GM10266 (cell line): ENCODE measurements around the gene C21orf91.
A peak's percentile ranks its signal among the peaks of the same experiment; 100 is the strongest.

Source experiments
- DNase-seq: peaks from one replicate; pipeline ENCODE4 v3.0.0; 2012; ENCODE audit errors: extremely low spot score
- CTCF ChIP-seq: IDR thresholded peaks from 2 replicates; pipeline ENCODE4 v1.5.1; 2012; ENCODE audit warnings: mild to moderate bottlenecking, low read depth; ENCODE audit not compliant: control insufficient read depth, insufficient read depth; ENCODE audit errors: missing control alignments

Gene C21orf91

GRCh38 chr21:17793246-17794123 is 25.7 kb downstream of the C21orf91 start:
- TF ChIP-seq CTCF = no peak
- no peak for DNase-seq

DNA sequence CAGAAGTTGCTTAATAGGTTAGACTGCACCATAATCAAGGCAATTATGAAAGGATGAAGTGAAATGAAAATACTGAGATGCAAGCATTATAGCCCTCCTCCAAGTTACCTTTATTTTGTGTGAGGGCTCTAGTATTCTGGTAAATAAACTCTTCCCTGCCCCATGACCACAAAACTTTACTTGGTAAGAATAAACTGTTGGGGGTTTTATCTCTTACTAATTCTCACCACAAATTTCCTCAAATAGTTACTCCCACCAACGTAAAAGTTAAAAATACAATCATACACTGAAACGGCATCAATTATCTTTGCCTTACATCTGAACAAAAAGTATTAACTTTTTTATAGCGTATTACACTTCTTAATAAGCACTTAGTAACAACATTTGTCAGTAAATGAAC is 29.5 kb downstream of the C21orf91 start:
- DNase-seq = no peak
- no peak for TF ChIP-seq CTCF

GRCh38 chr21:17789069-17789468 is 30.1 kb downstream of the C21orf91 start:
- DNase-seq = no peak

GRCh38 chr21:17786851-17787181 is 32.3 kb downstream of the C21orf91 start:
- no peak for TF ChIP-seq CTCF
- no peak for DNase-seq

More at GRCh38 chr21:17789069-17789468, 30.1 kb downstream of the C21orf91 start:
- no peak for TF ChIP-seq CTCF

- no peak for TF ChIP-seq CTCF
- no peak for DNase-seq
Measured at GRCh38 chr21:17786071-17786850, 32.9 kb downstream of the C21orf91 start.

DNA sequence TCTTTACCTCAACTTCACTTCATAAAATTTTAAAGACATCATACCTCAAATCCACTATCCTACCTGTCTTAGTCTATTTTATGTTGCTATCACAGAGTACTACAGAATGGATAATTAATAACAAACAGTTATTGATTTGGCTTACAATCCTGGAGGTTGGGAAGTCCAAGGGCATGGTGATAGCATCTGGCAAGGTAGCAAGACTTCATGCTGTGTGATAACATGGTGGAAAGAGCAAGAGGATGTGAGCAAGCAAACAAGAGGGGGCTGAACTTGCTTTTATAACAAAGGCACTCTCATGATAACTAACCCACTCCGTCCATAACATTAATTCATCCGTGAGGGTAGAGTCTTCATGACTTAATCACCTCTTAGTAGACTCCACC is 33.8 kb downstream of the C21orf91 start:
- DNase-seq = no peak
- TF ChIP-seq CTCF = no peak

DNA sequence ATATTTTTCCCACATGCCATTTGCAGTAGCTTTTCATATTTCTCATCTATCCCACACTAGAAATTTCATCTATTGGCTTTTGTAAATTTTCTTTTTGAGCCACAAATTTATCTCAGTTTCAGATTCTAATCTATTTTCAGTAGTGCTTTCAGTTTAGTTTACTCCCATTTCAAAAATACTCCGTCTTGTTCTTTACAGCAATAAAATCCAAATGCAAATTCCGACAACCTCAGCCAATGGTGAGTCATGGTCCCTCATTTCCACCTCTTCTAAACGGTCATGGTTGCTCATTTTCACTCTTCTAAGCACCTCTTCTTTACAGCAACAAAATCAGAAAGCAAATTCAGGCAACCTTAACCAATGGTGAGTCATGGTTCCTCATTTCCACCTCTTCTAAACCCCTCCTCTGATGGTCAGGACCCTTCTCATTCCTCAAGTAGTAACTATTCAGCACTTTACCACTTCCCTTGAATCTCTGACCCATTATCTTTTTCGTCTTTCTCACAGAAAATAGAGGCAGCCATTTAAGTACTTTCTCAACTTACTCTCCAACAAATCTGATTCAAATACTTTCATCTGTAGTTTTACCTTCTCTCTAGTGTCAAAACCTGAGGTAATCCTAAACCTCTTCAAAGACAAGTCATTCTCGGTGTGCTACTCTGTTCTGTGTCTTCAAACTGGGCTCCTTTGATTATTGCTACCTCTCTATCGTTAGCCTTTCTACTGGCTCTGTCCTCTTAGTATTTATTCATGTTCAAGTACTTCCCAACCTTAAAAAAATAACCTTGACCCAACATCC is 34.4 kb downstream of the C21orf91 start:
- TF ChIP-seq CTCF = no peak
- peak; percentile 34 for DNase-seq
